Activated CD4-positive, alpha-beta memory T cell treated with anti-CD3 and anti-CD28 coated beads, Interleukin-2, amount 10 ng/mL, durations not matched to agents 7 days and 5 days (primary cell): ENCODE data around the gene CLEC16A. TPM values are rescaled to one million over a fixed set of nuclear protein-coding genes. Genes with fewer than 3 reads are reported as not detected.

Experiments used
- CTCF ChIA-PET: fragments of 350-600 bp; sonication (Branson Sonifier 250); formaldehyde crosslinking; loops from one replicate; lab custom pipeline; 2021; ENCODE audit warnings: antibody characterized with exemption, inconsistent platforms; lab: Charles Lee
- POLR2A ChIA-PET: fragments of 350-600 bp; sonication (Branson Sonifier 250); formaldehyde crosslinking; loops from one replicate; lab custom pipeline; 2021; ENCODE audit warnings: antibody characterized with exemption; lab: Charles Lee
- DNase-seq: peaks from one replicate; pipeline ENCODE4 v3.0.0-alpha.2; 2020
- H3K27ac Mint-ChIP-seq: one replicate; pipeline ENCODE4 v1.8.0; 2021; ENCODE audit warnings: mild to moderate bottlenecking, mixed read lengths
- H3K27me3 Mint-ChIP-seq: one replicate; pipeline ENCODE4 v1.8.0; 2021; ENCODE audit warnings: mixed read lengths
- H3K36me3 Mint-ChIP-seq: one replicate; pipeline ENCODE4 v1.8.0; 2021; ENCODE audit warnings: low read depth, mixed read lengths
- H3K4me1 Mint-ChIP-seq: one replicate; pipeline ENCODE4 v1.8.0; 2021; ENCODE audit warnings: mixed read lengths
- H3K4me3 Mint-ChIP-seq: one replicate; pipeline ENCODE4 v1.8.0; 2021; ENCODE audit warnings: mild to moderate bottlenecking, mixed read lengths
- H3K9me3 Mint-ChIP-seq: one replicate; pipeline ENCODE4 v1.8.0; 2021; ENCODE audit warnings: mixed read lengths
- total RNA-seq, 2 experiments: library from RNA; stranded (reverse); gene quantifications; one replicate each; pipeline ENCODE4 v1.2.3, GENCODE V29; 2021

The CLEC16A gene
- total RNA-seq, 2 experiments from 2014 or later, result 30.3 to 32.4 TPM

- Mint-ChIP-seq H3K27me3 (no peaks in the 10 kb centered on the region), H3K9me3 (no peaks in the 10 kb centered on the region), H3K4me1 (peaks cover 84% of the 10 kb centered on the region), H3K36me3 (peaks cover 66% of the 10 kb centered on the region), H3K4me3 (no peak overlapping the region), H3K27ac (peak overlapping the region; percentile 97)
- ChIA-PET POLR2A (interaction anchor here (1.4 to 10.2 kb wide), 8 partner anchors 9 to 201 kb away, joined by 3 to 166 read pairs (median 25); partner anchors contain the start of gene SOCS1), CTCF (interaction anchor here (1.0 to 2.5 kb wide), 8 partner anchors 22 to 204 kb away, joined by 3 to 18 read pairs (median 5); partner anchors contain the start of gene SOCS1)
- DNase-seq, result no peak
Observed at GRCh38 chr16:11053916-11054460, 109.6 kb downstream of the CLEC16A start.

GRCh38 chr16:11056090-11056992 lies 112.0 kb downstream of the CLEC16A start:
- DNase-seq, result no peak
- Mint-ChIP-seq H3K36me3 (peaks cover 64% of the 10 kb centered on the region), H3K9me3 (no peaks in the 10 kb centered on the region), H3K4me3 (no peak overlapping the region), H3K27ac (peak overlapping the region; percentile 73), H3K27me3 (no peaks in the 10 kb centered on the region), H3K4me1 (peaks cover 68% of the 10 kb centered on the region)
- ChIA-PET POLR2A (interaction anchor here (0.8 to 10.2 kb wide), 4 partner anchors 36 to 199 kb away, joined by 3 to 166 read pairs (median 46); partner anchors contain the start of gene SOCS1), CTCF (interaction anchor here (0.6 to 1.4 kb wide), 4 partner anchors 44 to 199 kb away, joined by 3 to 5 read pairs (median 4); partner anchors contain the start of gene SOCS1)

GRCh38 chr16:11056993-11057649 lies 112.8 kb downstream of the CLEC16A start:
- Mint-ChIP-seq H3K4me1 (peaks cover 64% of the 10 kb centered on the region), H3K27ac (peak overlapping the region; percentile 73), H3K9me3 (no peaks in the 10 kb centered on the region), H3K36me3 (peaks cover 65% of the 10 kb centered on the region), H3K27me3 (no peaks in the 10 kb centered on the region), H3K4me3 (no peak overlapping the region)
- DNase-seq, result no peak
- ChIA-PET CTCF (interaction anchor here (0.9 to 1.4 kb wide), 3 partner anchors 43 to 198 kb away, joined by 4 to 5 read pairs (median 4); partner anchors contain the start of gene SOCS1), POLR2A (interaction anchor here (1.2 to 10.2 kb wide), 5 partner anchors 35 to 198 kb away, joined by 3 to 166 read pairs (median 5); partner anchors contain the start of gene SOCS1)

GRCh38 chr16:11057711-11058345 lies 113.5 kb downstream of the CLEC16A start:
- Mint-ChIP-seq H3K27ac (no peak overlapping the region), H3K9me3 (no peaks in the 10 kb centered on the region), H3K36me3 (peaks cover 66% of the 10 kb centered on the region), H3K4me3 (no peak overlapping the region), H3K4me1 (peaks cover 57% of the 10 kb centered on the region), H3K27me3 (no peaks in the 10 kb centered on the region)
- no peak for DNase-seq
- ChIA-PET POLR2A (interaction anchor here (1.2 to 10.2 kb wide), 5 partner anchors 34 to 197 kb away, joined by 3 to 166 read pairs (median 5); partner anchors contain the start of gene SOCS1), CTCF (interaction anchor here (0.9 to 1.4 kb wide), 2 partner anchors 42 to 198 kb away, joined by 4 to 5 read pairs; partner anchors contain the start of gene SOCS1)

- POLR2A ChIA-PET, result interaction anchor here (8.8 to 10.2 kb wide), 2 partner anchors 33 to 196 kb away, joined by 89 to 166 read pairs; partner anchors contain the start of gene SOCS1
- CTCF ChIA-PET, result interaction anchor here (0.5 to 1.3 kb wide), 3 partner anchors 15 to 363 kb away, joined by 3 to 4 read pairs (median 3); no protein-coding TSS in a partner anchor
- no peak overlapping the region for H3K4me3 Mint-ChIP-seq
- H3K4me1 Mint-ChIP-seq, result peaks cover 53% of the 10 kb centered on the region
- H3K9me3 Mint-ChIP-seq, result no peaks in the 10 kb centered on the region
- no peak for DNase-seq
- H3K36me3 Mint-ChIP-seq, result peaks cover 62% of the 10 kb centered on the region
- no peak overlapping the region for H3K27ac Mint-ChIP-seq
- no peaks in the 10 kb centered on the region for H3K27me3 Mint-ChIP-seq
Observed at GRCh38 chr16:11058832-11059231, 114.5 kb downstream of the CLEC16A start.

- no peak overlapping the region for H3K27ac Mint-ChIP-seq
- H3K9me3 Mint-ChIP-seq, result no peaks in the 10 kb centered on the region
- peaks cover 60% of the 10 kb centered on the region for H3K36me3 Mint-ChIP-seq
- ChIA-PET CTCF (interaction anchor here (1.3 kb wide), 2 partner anchors 15 to 40 kb away, joined by 3 to 4 read pairs; no protein-coding TSS in a partner anchor), POLR2A (interaction anchor here (8.8 kb wide), 1 partner anchor 32 kb away, joined by 89 read pairs; no protein-coding TSS in a partner anchor)
- no peak for DNase-seq
- no peak overlapping the region for H3K4me3 Mint-ChIP-seq
- peaks cover 45% of the 10 kb centered on the region for H3K4me1 Mint-ChIP-seq
- no peaks in the 10 kb centered on the region for H3K27me3 Mint-ChIP-seq
Observed at GRCh38 chr16:11059588-11059987, 115.2 kb downstream of the CLEC16A start.

- Mint-ChIP-seq H3K36me3 (peaks cover 59% of the 10 kb centered on the region), H3K27ac (no peak overlapping the region), H3K4me3 (no peak overlapping the region), H3K9me3 (no peaks in the 10 kb centered on the region), H3K27me3 (no peaks in the 10 kb centered on the region), H3K4me1 (peaks cover 38% of the 10 kb centered on the region)
- DNase-seq, result no peak
- ChIA-PET POLR2A (interaction anchor here (1.5 kb wide), 1 partner anchor 8 kb away, joined by 8 read pairs; no protein-coding TSS in a partner anchor), CTCF (no interaction called here)
Observed at GRCh38 chr16:11060364-11060763, 116.0 kb downstream of the CLEC16A start.

GRCh38 chr16:11060842-11061241 lies 116.5 kb downstream of the CLEC16A start:
- ChIA-PET CTCF (interaction anchor here (2.2 kb wide), 1 partner anchor 27 kb away, joined by 6 read pairs; no protein-coding TSS in a partner anchor), POLR2A (interaction anchor here (1.5 kb wide), 1 partner anchor 8 kb away, joined by 8 read pairs; no protein-coding TSS in a partner anchor)
- Mint-ChIP-seq H3K27me3 (no peaks in the 10 kb centered on the region), H3K4me3 (no peak overlapping the region), H3K9me3 (no peaks in the 10 kb centered on the region), H3K4me1 (peaks cover 35% of the 10 kb centered on the region), H3K27ac (no peak overlapping the region), H3K36me3 (peaks cover 61% of the 10 kb centered on the region)
- no peak for DNase-seq

- POLR2A ChIA-PET, result interaction anchor here (1.5 kb wide), 1 partner anchor 9 kb away, joined by 8 read pairs; no protein-coding TSS in a partner anchor
- Mint-ChIP-seq H3K27ac (no peak overlapping the region), H3K4me3 (no peak overlapping the region)
Observed at GRCh38 chr16:11061629-11062270, 117.4 kb downstream of the CLEC16A start.

GRCh38 chr16:11063448-11064201 lies 119.3 kb downstream of the CLEC16A start:
- peaks cover 30% of the 10 kb centered on the region for H3K4me1 Mint-ChIP-seq
- no peak for DNase-seq
- ChIA-PET CTCF (interaction anchor here (0.6 kb wide), 1 partner anchor 9 kb away, joined by 3 read pairs; no protein-coding TSS in a partner anchor), POLR2A (interaction anchor here (1.1 kb wide), 1 partner anchor 14 kb away, joined by 3 read pairs; no protein-coding TSS in a partner anchor)
- H3K36me3 Mint-ChIP-seq, result peaks cover 63% of the 10 kb centered on the region
- no peak overlapping the region for H3K27ac Mint-ChIP-seq
- H3K27me3 Mint-ChIP-seq, result no peaks in the 10 kb centered on the region
- H3K9me3 Mint-ChIP-seq, result no peaks in the 10 kb centered on the region
- H3K4me3 Mint-ChIP-seq, result no peak overlapping the region

More at GRCh38 chr16:11061629-11062270, 117.4 kb downstream of the CLEC16A start:
- H3K9me3 Mint-ChIP-seq, result no peaks in the 10 kb centered on the region
- peaks cover 31% of the 10 kb centered on the region for H3K4me1 Mint-ChIP-seq
- H3K36me3 Mint-ChIP-seq, result peaks cover 63% of the 10 kb centered on the region
- no peak for DNase-seq
- CTCF ChIA-PET, result interaction anchor here (0.8 to 2.2 kb wide), 2 partner anchors 26 to 108 kb away, joined by 3 to 6 read pairs; no protein-coding TSS in a partner anchor
- H3K27me3 Mint-ChIP-seq, result no peaks in the 10 kb centered on the region
